Right lobe of liver (tissue), 6 donors: ENCODE data around the gene SEMA4C. TPM values are rescaled to one million over a fixed set of nuclear protein-coding genes. Genes with fewer than 3 reads are reported as not detected.

ENCODE experiments used
- ATAC-seq, 4 donors: fragments of 200-7000 bp; cut with Tn5 transposase; one replicate each; pipeline ENCODE4 v1.9.1; 2020; ENCODE audit warnings: mild to moderate bottlenecking in 4 of 4, moderate library complexity in 4 of 4
- DNase-seq, 3 donors: peaks; one replicate each; pipeline ENCODE4 v3.0.0-alpha.2; 2020
- H3K27ac ChIP-seq, 3 donors: fragments of 200-600 bp; one replicate each; pipeline ENCODE4 v1.8.0; 2022
- H3K27me3 ChIP-seq, 2 donors: fragments of 200-600 bp; one replicate each; pipeline ENCODE4 v1.8.0; 2022
- H3K36me3 ChIP-seq, 4 donors: fragments of 200-600 bp; sonication (generic) in 1 of 4; one replicate each; pipeline versions ENCODE4 v1.5.1 to v1.8.0; 2017 to 2022; ENCODE audit warnings: control low read depth in 1 of 4
- H3K4me1 ChIP-seq, 4 donors: fragments of 200-600 bp; sonication (generic) in 1 of 4; one replicate each; pipeline versions ENCODE4 v1.5.1 to v1.8.0; 2017 to 2022; ENCODE audit warnings: control low read depth in 1 of 4
- H3K4me3 ChIP-seq, 3 donors: fragments of 200-600 bp; one replicate each; pipeline ENCODE4 v1.8.0; 2022
- H3K9me3 ChIP-seq, 4 donors: fragments of 200-600 bp; sonication (generic) in 1 of 4; one replicate each; pipeline versions ENCODE4 v1.5.1 to v1.8.0; 2017 to 2022; ENCODE audit warnings: control low read depth in 1 of 4
- POLR2A ChIP-seq: fragments of 450-650 bp; IDR thresholded peaks from one replicate; pipeline ENCODE4 v1.6.1; 2017; ENCODE audit warnings: antibody characterized with exemption, mild to moderate bottlenecking
- WGBS: methylation state at CpG from one replicate; pipeline ENCODE4 v1.1.6; 2018; ENCODE audit warnings: low coverage, low lambda C conversion rate; ENCODE audit not compliant: insufficient coverage; ENCODE audit errors: missing lambda C conversion rate; 5-methylcytosine and 5-hydroxymethylcytosine counted together
- intact Hi-C, 2 donors: fragments of 100-400 bp; cut with DNase I; formaldehyde crosslinking; loops; one replicate each; pipeline versions ENCODE4 v1.11.2 to v1.14.1; 2022
- total RNA-seq, 6 experiments: library from RNA; depleted of rRNA in 2 of 6; stranded (reverse); fragments of >200 nt in 2 of 6; fragmentation: NEBNext Ultra II Directional in 3 of 6; extraction: Animal tissue kit (Norgen Biotek cat#: 25700) in 3 of 6; gene quantifications; one replicate each; pipeline versions ENCODE4 v1.1.0 to v1.2.4, GENCODE V29; 2016 to 2023
- TF ChIP-seq, protein P1 (sequence below), 4 donors: fragments of 200-600 bp in 3 of 4; fragments of 450-650 bp in 1 of 4; IDR thresholded peaks; one replicate each; pipeline versions ENCODE4 v1.5.1 to v1.8.0; 2016 to 2022; ENCODE audit warnings: antibody characterized with exemption in 4 of 4, mild to moderate bottlenecking in 2 of 4
- donor health status: DM: no; HTN: yes; CAD: no.
- donor health status: DM: no; HTN: no; CAD: no.
- donor health status: DM: no; HTN: no; CAD: no.
- donor health status: DM: no; HTN: yes; CAD: no.
- donor health status: DM: no; HTN: yes; CAD: no.

The SEMA4C gene
- total RNA-seq, 6 experiments from 2014 or later = 11.9 to 18.9 (median 12.6) TPM

DNA sequence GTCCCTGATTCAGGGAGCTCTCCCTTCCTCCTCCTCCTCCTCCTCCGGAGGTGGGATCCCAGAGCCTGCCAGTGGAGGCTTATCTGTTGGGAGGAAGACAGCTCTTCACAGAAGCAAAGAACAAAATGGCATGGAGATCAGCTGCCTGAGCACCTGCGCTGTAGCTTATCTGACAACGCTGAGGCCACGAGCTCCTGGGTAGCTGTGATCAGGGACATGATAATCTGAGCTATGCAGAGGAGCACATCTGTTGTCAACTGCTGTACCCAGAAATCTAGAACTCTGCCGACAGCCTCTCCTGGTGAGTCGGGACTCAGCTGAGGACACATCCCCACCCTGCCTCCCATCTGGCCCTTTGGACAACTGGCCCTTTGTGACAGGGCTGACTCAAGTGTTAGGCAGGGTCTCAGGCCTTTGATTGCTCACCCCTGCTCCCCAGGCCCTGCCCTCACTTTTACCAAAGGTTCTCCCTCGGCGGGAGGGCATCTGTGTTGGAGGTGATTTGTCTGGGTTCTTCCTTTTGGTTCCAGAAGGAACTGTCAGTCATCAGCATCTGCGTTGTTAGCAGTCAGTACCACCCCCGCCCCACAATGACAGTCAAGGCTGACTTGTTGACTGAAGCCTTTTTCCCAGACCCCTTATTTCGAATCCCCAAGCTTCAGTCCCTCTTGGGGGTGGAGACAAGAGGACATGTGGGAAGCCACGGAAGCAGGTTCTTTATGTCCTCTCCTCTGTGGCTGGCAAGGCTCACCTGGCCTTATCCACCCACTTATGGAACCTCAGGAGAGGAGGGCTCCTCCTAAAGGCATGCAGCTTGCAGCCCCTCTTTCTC is 59.7 kb downstream of the SEMA4C start:
- TF ChIP-seq, protein P1, sequence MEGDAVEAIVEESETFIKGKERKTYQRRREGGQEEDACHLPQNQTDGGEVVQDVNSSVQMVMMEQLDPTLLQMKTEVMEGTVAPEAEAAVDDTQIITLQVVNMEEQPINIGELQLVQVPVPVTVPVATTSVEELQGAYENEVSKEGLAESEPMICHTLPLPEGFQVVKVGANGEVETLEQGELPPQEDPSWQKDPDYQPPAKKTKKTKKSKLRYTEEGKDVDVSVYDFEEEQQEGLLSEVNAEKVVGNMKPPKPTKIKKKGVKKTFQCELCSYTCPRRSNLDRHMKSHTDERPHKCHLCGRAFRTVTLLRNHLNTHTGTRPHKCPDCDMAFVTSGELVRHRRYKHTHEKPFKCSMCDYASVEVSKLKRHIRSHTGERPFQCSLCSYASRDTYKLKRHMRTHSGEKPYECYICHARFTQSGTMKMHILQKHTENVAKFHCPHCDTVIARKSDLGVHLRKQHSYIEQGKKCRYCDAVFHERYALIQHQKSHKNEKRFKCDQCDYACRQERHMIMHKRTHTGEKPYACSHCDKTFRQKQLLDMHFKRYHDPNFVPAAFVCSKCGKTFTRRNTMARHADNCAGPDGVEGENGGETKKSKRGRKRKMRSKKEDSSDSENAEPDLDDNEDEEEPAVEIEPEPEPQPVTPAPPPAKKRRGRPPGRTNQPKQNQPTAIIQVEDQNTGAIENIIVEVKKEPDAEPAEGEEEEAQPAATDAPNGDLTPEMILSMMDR (IDR thresholded peaks at IDR 0.05) = no peak
- TF ChIP-seq POLR2A = no peak
- Histone ChIP-seq H3K36me3 (no peaks in the 10 kb centered on the region), H3K27me3 (no peaks in the 10 kb centered on the region), H3K4me1 (peaks cover 0 to 3% (median 0%) of the 10 kb centered on the region in 4 donors), H3K27ac (no peak overlapping the region), H3K9me3 (no peaks in the 10 kb centered on the region), H3K4me3 (no peak overlapping the region)
- 77% methylated on average over 6 of the region's 12 CpGs for WGBS
- DNase-seq (no peak), ATAC-seq (no peak)
- intact Hi-C loops = loop anchor here in 1 of 2 donors (10.0 kb wide), 1 partner anchor 55 kb away; no protein-coding TSS in a partner anchor

Other genes starting within 250 kb of the SEMA4C start
- gene KANSL3, start 231.8 kb downstream of the SEMA4C start, total RNA-seq = 10 to 100 TPM; 17.3 to 29.3 (median 21.6) TPM
- not detected for gene FER1L5, start 227.3 kb downstream of the SEMA4C start, total RNA-seq
- gene LMAN2L, start 130.0 kb downstream of the SEMA4C start, total RNA-seq = 10 to 100 TPM in 3 of 6 experiments, 1 to 10 TPM in 3; 5.5 to 17.8 (median 11.3) TPM
- 1 to 10 TPM; 2.3 to 4.9 (median 3.7) TPM for gene CNNM4, start 109.2 kb downstream of the SEMA4C start, total RNA-seq
- gene CNNM3, start 53.8 kb downstream of the SEMA4C start, total RNA-seq = 10 to 100 TPM; 11.5 to 37.6 (median 21.6) TPM
- 1 to 10 TPM in 5 of 6 experiments, under 1 TPM in 1; 0.98 to 4.0 (median 2.7) TPM for gene ANKRD23, start 26.1 kb downstream of the SEMA4C start, total RNA-seq
- gene ANKRD39, start 12.1 kb downstream of the SEMA4C start, total RNA-seq = 10 to 100 TPM in 3 of 6 experiments, 1 to 10 TPM in 3; 6.0 to 16.3 (median 9.7) TPM
- gene FAM178B, start 116.5 kb upstream of the SEMA4C start, total RNA-seq = under 1 TPM in 1 of 6 experiments, not detected in 5; 0.33 TPM
- gene FAHD2B, start 224.8 kb upstream of the SEMA4C start, total RNA-seq = 1 to 10 TPM; 1.8 to 4.6 (median 3.2) TPM
- gene ANKRD36, start 243.1 kb upstream of the SEMA4C start, total RNA-seq = 1 to 10 TPM; 2.8 to 4.8 (median 4.2) TPM